ENCODE results near the gene FAM118A.
"Not testable (repeated sequence)": the region's sequence is repeated elsewhere in the genome, so short reads cannot be mapped to it uniquely, and the experiment has no call there.

The FAM118A gene

DNA sequence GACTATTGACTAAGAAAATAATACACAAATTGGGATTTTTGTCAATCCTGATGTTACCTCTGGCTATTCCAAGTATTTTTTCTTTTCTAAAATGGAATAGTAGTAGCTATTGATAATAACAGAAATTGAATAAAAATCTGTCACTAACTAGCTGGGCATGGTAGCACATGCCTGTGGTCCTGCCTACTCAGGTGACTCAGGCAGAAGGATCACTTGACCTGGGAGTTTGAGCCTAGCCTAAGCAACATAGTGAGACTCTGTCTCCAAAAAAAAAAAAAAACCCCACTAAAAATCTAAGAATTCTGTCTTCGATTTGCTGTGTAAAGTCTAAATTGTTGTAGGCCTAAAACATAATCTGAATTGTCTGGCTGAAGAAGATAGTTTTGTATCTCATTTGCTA, 42.2 kb downstream of the FAM118A start:
- Histone ChIP-seq H3K36me3 (replicated peaks; ENCODE audit: low read depth, low read length) (peaks cover 3% of the 10 kb centered on the region), H3K79me2 (ENCODE audit: low read length) (no peaks in the 10 kb centered on the region), H3K9me3 (ENCODE audit: insufficient read depth, low read length) (no peaks in the 10 kb centered on the region), H2AFZ (ENCODE audit: low read depth, low read length) (no peak overlapping the region), H3K4me3 (ENCODE audit: low read length) (no peak overlapping the region), H3K27me3 (ENCODE audit: low read depth, low read length) (no peaks in the 10 kb centered on the region), H4K20me1 (ENCODE audit: insufficient read depth, low read length) (no peaks in the 10 kb centered on the region), H3K4me2 (ENCODE audit: low read length) (no peak overlapping the region), H3K9ac (ENCODE audit: low read length) (no peak overlapping the region), H3K27ac (ENCODE audit: low read length) (no peak overlapping the region), H3K4me1 (ENCODE audit: low read length) (no peaks in the 10 kb centered on the region)
- TF ChIP-seq EZH2phosphoT487 (IDR thresholded peaks at IDR 0.05; ENCODE audit: low read depth) = no peak
- TF ChIP-seq, protein P1, sequence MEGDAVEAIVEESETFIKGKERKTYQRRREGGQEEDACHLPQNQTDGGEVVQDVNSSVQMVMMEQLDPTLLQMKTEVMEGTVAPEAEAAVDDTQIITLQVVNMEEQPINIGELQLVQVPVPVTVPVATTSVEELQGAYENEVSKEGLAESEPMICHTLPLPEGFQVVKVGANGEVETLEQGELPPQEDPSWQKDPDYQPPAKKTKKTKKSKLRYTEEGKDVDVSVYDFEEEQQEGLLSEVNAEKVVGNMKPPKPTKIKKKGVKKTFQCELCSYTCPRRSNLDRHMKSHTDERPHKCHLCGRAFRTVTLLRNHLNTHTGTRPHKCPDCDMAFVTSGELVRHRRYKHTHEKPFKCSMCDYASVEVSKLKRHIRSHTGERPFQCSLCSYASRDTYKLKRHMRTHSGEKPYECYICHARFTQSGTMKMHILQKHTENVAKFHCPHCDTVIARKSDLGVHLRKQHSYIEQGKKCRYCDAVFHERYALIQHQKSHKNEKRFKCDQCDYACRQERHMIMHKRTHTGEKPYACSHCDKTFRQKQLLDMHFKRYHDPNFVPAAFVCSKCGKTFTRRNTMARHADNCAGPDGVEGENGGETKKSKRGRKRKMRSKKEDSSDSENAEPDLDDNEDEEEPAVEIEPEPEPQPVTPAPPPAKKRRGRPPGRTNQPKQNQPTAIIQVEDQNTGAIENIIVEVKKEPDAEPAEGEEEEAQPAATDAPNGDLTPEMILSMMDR (IDR thresholded peaks at IDR 0.05; ENCODE audit: low read depth, low read length) = no peak

DNA sequence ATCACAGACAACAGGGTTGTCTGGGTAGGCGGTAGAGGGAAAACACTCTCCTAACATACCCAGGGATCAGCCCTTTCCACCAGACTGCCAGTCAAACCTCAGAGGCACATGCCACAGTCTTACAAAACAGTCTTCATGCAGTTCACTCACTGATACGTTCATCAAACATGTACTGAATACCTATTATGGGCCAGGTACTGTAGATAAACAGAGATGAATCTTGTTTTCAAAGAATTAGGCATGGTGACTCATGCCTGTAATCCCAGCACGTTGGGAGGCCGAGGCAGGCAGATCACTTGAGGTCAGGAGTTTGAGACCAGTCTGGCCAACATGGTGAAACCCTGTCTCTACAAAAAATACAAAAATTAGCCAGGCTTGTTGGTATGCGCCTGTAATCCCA, 43.0 kb downstream of the FAM118A start:
- not testable (repeated sequence) for H3K27ac ChIP-seq (ENCODE audit: low read length)

DNA sequence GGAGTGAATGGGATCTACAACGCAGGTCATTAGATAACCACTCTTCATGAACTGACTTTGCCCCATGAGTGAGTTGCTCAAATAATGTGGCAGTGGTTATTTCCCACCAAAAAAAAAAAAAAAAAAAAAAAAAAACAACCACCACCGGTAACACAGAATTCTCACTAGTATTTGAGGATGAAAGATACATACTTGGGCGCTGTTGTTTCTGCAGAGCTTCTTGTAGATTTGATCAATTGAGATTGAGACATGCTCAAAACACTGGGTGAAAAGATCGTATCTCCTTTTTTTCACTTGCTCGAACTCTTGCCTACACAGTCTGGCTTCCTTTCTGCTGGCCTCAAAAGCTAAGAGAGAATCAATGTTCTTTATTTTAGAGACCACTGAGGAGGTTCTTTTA, 44.1 kb downstream of the FAM118A start:
- no peak overlapping the region for H3K9ac ChIP-seq (ENCODE audit: low read length)
- H3K36me3 ChIP-seq (replicated peaks; ENCODE audit: low read depth, low read length) = no peaks in the 10 kb centered on the region
- no peaks in the 10 kb centered on the region for H3K79me2 ChIP-seq (ENCODE audit: low read length)
- H4K20me1 ChIP-seq (ENCODE audit: insufficient read depth, low read length) = no peaks in the 10 kb centered on the region
- no peaks in the 10 kb centered on the region for H3K4me1 ChIP-seq (ENCODE audit: low read length)
- H3K27me3 ChIP-seq (ENCODE audit: low read depth, low read length) = no peaks in the 10 kb centered on the region
- no peak overlapping the region for H3K4me2 ChIP-seq (ENCODE audit: low read length)
- H3K9me3 ChIP-seq (ENCODE audit: insufficient read depth, low read length) = no peaks in the 10 kb centered on the region
- H2AFZ ChIP-seq (ENCODE audit: low read depth, low read length) = no peak overlapping the region
- H3K27ac ChIP-seq (ENCODE audit: low read length) = no peak overlapping the region
- TF ChIP-seq, protein P1 (IDR thresholded peaks at IDR 0.05; ENCODE audit: low read depth, low read length) = no peak
- no peak for TF ChIP-seq EZH2phosphoT487 (IDR thresholded peaks at IDR 0.05; ENCODE audit: low read depth)
- no peak overlapping the region for H3K4me3 ChIP-seq (ENCODE audit: low read length)

More for the DNA sequence above, 43.0 kb downstream of the FAM118A start:
- H3K9ac ChIP-seq (ENCODE audit: low read length); H4K20me1 ChIP-seq (ENCODE audit: insufficient read depth, low read length); H3K36me3 ChIP-seq (replicated peaks; ENCODE audit: low read depth, low read length); H3K27me3 ChIP-seq (ENCODE audit: low read depth, low read length); H3K4me1 ChIP-seq (ENCODE audit: low read length); H3K4me2 ChIP-seq (ENCODE audit: low read length); H3K9me3 ChIP-seq (ENCODE audit: insufficient read depth, low read length); H3K79me2 ChIP-seq (ENCODE audit: low read length); H2AFZ ChIP-seq (ENCODE audit: low read depth, low read length); H3K4me3 ChIP-seq (ENCODE audit: low read length): not testable (repeated sequence)

DNA sequence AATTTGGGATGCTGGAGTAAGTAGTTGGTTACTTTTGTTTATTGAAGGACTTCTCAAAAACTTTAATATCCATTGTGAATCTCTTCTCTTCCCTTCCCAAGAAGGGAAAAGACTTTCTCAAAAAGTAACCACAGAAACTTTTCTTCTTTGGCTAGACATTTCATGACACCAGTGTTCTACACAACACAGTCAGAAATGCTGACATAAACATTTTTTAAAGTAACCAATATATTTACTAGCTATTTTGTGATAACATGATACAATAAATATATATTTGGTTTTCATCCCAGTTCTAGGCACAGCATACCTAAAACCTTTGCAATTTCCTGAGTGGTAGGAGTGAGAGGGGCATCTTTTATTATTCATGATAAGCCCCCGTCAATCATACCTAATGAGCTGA, 47.8 kb downstream of the FAM118A start:
- Histone ChIP-seq H4K20me1 (ENCODE audit: insufficient read depth, low read length) (no peaks in the 10 kb centered on the region), H3K36me3 (replicated peaks; ENCODE audit: low read depth, low read length) (no peaks in the 10 kb centered on the region), H3K79me2 (ENCODE audit: low read length) (no peaks in the 10 kb centered on the region), H3K4me3 (ENCODE audit: low read length) (no peak overlapping the region), H3K9ac (ENCODE audit: low read length) (no peak overlapping the region), H3K4me2 (ENCODE audit: low read length) (no peak overlapping the region), H3K27me3 (ENCODE audit: low read depth, low read length) (peaks cover 19% of the 10 kb centered on the region; the same call in 1 of the 2 replicates), H2AFZ (ENCODE audit: low read depth, low read length) (no peak overlapping the region), H3K9me3 (ENCODE audit: insufficient read depth, low read length) (no peaks in the 10 kb centered on the region), H3K4me1 (ENCODE audit: low read length) (no peaks in the 10 kb centered on the region), H3K27ac (ENCODE audit: low read length) (no peak overlapping the region)
- TF ChIP-seq, protein P1 (IDR thresholded peaks at IDR 0.05; ENCODE audit: low read depth, low read length) = no peak
- TF ChIP-seq EZH2phosphoT487 (IDR thresholded peaks at IDR 0.05; ENCODE audit: low read depth) = no peak

DNA sequence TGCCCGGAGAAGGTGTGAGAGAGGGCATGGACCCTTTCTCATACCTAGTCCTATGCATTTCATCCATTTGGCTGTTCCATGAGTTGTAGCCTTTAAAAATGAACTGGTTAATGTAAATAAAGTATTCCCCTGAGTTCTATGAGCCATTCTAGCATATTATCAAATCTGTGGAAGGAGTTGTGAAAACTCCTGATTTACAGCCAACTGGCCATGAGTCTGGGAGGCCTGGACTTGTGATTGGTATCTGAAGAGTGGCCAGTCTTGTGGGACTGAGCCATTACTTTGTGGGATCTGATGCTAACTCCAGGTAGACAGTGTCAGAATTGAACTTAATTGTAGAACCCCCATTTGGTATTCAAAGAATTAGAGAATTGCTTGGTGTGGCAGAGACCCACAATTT, 48.4 kb downstream of the FAM118A start:
- H3K4me2 ChIP-seq (ENCODE audit: low read length) = no peak overlapping the region
- no peaks in the 10 kb centered on the region for H3K79me2 ChIP-seq (ENCODE audit: low read length)
- H3K4me1 ChIP-seq (ENCODE audit: low read length) = no peaks in the 10 kb centered on the region
- no peak overlapping the region for H3K4me3 ChIP-seq (ENCODE audit: low read length)
- no peak overlapping the region for H3K27ac ChIP-seq (ENCODE audit: low read length)
- no peak overlapping the region for H2AFZ ChIP-seq (ENCODE audit: low read depth, low read length)
- H3K36me3 ChIP-seq (replicated peaks; ENCODE audit: low read depth, low read length) = no peaks in the 10 kb centered on the region
- H3K9ac ChIP-seq (ENCODE audit: low read length) = no peak overlapping the region
- H3K9me3 ChIP-seq (ENCODE audit: insufficient read depth, low read length) = no peaks in the 10 kb centered on the region
- TF ChIP-seq, protein P1 (IDR thresholded peaks at IDR 0.05; ENCODE audit: low read depth, low read length) = no peak
- no peak for TF ChIP-seq EZH2phosphoT487 (IDR thresholded peaks at IDR 0.05; ENCODE audit: low read depth)
- H4K20me1 ChIP-seq (ENCODE audit: insufficient read depth, low read length) = no peaks in the 10 kb centered on the region
- peaks cover 23% of the 10 kb centered on the region; the same call in 1 of the 2 replicates for H3K27me3 ChIP-seq (ENCODE audit: low read depth, low read length)
